Measurements from ENCODE around the gene SURF4. TPM values are rescaled to one million over a fixed set of nuclear protein-coding genes. Genes with fewer than 3 reads are reported as not detected.

SURF4 gene
- total and polyA plus RNA-seq, 2 of the 13 experiments (the other 11 are each of a cell fraction or from before 2014, with no cell fraction given): 220 to 265 TPM

- no peak for TF ChIP-seq USF2 (IDR thresholded peaks at IDR 0.05; ENCODE audit: low read depth, low read length)
- no peak for TF ChIP-seq USF2 (CRISPR knock-in tag; IDR thresholded peaks at IDR 0.05; ENCODE audit: borderline replicate concordance)
- TF ChIP-seq XBP1 (CRISPR knock-in tag; IDR thresholded peaks at IDR 0.05): no peak
- no peak for TF ChIP-seq E2F2 (CRISPR knock-in tag; IDR thresholded peaks at IDR 0.05; ENCODE audit: borderline replicate concordance)
- TF ChIP-seq RARA (CRISPR knock-in tag; IDR thresholded peaks at IDR 0.05): 0 out of 2 replicates have a peak, but pooled peaks have one; percentile 14
- no peak for TF ChIP-seq ZNF546 (CRISPR knock-in tag; conservative IDR thresholded peaks at IDR 0.05)
- TF ChIP-seq ZBTB7A (CRISPR knock-in tag; IDR thresholded peaks at IDR 0.05): peak; percentile 42; the same call in 1 of the 2 replicates
- no peak for TF ChIP-seq EZH2 (conservative IDR thresholded peaks at IDR 0.05; ENCODE audit: low read depth, low read length)
- peak; percentile 70 for TF ChIP-seq SAP130 (CRISPR knock-in tag; IDR thresholded peaks at IDR 0.05; ENCODE audit: low read depth)
- no peak for TF ChIP-seq ZFP36 (IDR thresholded peaks at IDR 0.05; ENCODE audit: borderline replicate concordance, low read depth, low read length, partially characterized antibody)
- no peak for TF ChIP-seq ZIK1 (CRISPR knock-in tag; IDR thresholded peaks at IDR 0.05; ENCODE audit: borderline replicate concordance, low read depth)
- TF ChIP-seq MTF1 (CRISPR knock-in tag; IDR thresholded peaks at IDR 0.05): 0 out of 2 replicates have a peak, but pooled peaks have one; percentile 30
- TF ChIP-seq GATAD2A (CRISPR knock-in tag; IDR thresholded peaks at IDR 0.05): 0 out of 2 replicates have a peak, but pooled peaks have one; percentile 20
- no peak for TF ChIP-seq STAG1 (CRISPR knock-in tag; IDR thresholded peaks at IDR 0.05)
- TF ChIP-seq U2AF1 (optimal IDR thresholded peaks at IDR 0.05; ENCODE audit: low read depth, low read length): no peak
- peak; percentile 80 for TF ChIP-seq AGO2 (optimal IDR thresholded peaks at IDR 0.05; ENCODE audit: low read depth, low read length)
- TF ChIP-seq SALL2 (CRISPR knock-in tag; IDR thresholded peaks at IDR 0.05): no peak
- TF ChIP-seq ZNF782 (CRISPR knock-in tag; IDR thresholded peaks at IDR 0.05; ENCODE audit: borderline replicate concordance): no peak
- no peak for TF ChIP-seq THYN1 (CRISPR knock-in tag; IDR thresholded peaks at IDR 0.05; ENCODE audit: borderline replicate concordance, low read depth)
- TF ChIP-seq RARG (CRISPR knock-in tag; IDR thresholded peaks at IDR 0.05; ENCODE audit: low read depth): no peak
- TF ChIP-seq MXI1 (IDR thresholded peaks at IDR 0.05; ENCODE audit: borderline replicate concordance, low read depth, low read length): no peak
- TF ChIP-seq TOPORS (CRISPR knock-in tag; IDR thresholded peaks at IDR 0.05): no peak; the same call in 1 of the 2 replicates
- peak; percentile 45 for TF ChIP-seq ZEB1 (IDR thresholded peaks at IDR 0.05; ENCODE audit: insufficient replicate concordance, low read depth)
- TF ChIP-seq ZMYM2 (CRISPR knock-in tag; IDR thresholded peaks at IDR 0.05): no peak
- TF ChIP-seq BCL3 (CRISPR knock-in tag; IDR thresholded peaks at IDR 0.05): no peak; the same call in 1 of the 2 replicates
- no peak for TF ChIP-seq FIP1L1 (IDR thresholded peaks at IDR 0.05; ENCODE audit: borderline replicate concordance, insufficient read depth, low read depth, low read length)
- TF ChIP-seq ZNF501 (CRISPR knock-in tag; IDR thresholded peaks at IDR 0.05): peak; percentile 28; the same call in 1 of the 2 replicates
- no peak for TF ChIP-seq ZNF33A (CRISPR knock-in tag; IDR thresholded peaks at IDR 0.05; ENCODE audit: borderline replicate concordance)
These were observed 640 bp downstream of the SURF4 start (continued) for GRCh38 chr9:133375116-133375723.
